ENCODE measurements around the gene MID2.
"Not testable (repeated sequence)": the region's sequence is repeated elsewhere in the genome, so short reads cannot be mapped to it uniquely, and the experiment has no call there.

MID2 gene

DNA sequence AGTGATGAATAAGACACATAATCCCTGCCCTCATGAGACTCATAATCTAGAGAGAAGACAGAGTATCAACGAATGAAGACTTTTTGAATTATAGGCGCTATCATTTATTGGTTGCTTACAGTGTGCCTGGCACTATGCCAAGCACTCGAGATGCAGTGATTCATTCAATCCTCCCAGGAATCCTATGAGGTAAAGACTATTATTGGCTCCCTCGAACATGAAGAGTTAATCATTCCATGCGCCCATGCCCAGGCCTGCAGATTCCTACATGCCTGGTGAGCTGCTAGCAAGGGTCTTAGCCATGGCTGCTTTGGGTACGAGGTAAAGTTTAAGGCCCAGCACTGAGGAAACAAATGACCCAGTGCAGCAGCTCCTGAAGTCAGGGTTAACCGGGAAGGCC is 109.5 kb downstream of the MID2 start:
- ATAC-seq (ENCODE audit: low read depth) (peak; percentile 84), DNase-seq (ENCODE audit: low spot score) (peak; percentile 69)
- TF ChIP-seq, protein P1, sequence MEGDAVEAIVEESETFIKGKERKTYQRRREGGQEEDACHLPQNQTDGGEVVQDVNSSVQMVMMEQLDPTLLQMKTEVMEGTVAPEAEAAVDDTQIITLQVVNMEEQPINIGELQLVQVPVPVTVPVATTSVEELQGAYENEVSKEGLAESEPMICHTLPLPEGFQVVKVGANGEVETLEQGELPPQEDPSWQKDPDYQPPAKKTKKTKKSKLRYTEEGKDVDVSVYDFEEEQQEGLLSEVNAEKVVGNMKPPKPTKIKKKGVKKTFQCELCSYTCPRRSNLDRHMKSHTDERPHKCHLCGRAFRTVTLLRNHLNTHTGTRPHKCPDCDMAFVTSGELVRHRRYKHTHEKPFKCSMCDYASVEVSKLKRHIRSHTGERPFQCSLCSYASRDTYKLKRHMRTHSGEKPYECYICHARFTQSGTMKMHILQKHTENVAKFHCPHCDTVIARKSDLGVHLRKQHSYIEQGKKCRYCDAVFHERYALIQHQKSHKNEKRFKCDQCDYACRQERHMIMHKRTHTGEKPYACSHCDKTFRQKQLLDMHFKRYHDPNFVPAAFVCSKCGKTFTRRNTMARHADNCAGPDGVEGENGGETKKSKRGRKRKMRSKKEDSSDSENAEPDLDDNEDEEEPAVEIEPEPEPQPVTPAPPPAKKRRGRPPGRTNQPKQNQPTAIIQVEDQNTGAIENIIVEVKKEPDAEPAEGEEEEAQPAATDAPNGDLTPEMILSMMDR (IDR thresholded peaks at IDR 0.05; ENCODE audit: poor library complexity, severe bottlenecking): no peak
- Histone ChIP-seq H3K9me3 (ENCODE audit: severe bottlenecking) (no peaks in the 10 kb centered on the region), H3K27ac (ENCODE audit: poor library complexity, severe bottlenecking) (peak overlapping the region; percentile 87), H3K4me3 (ENCODE audit: severe bottlenecking) (peak overlapping the region; percentile 44), H3K27me3 (ENCODE audit: insufficient read depth, poor library complexity, severe bottlenecking) (no peaks in the 10 kb centered on the region), H3K4me1 (ENCODE audit: insufficient read depth, poor library complexity, severe bottlenecking) (peaks cover 4% of the 10 kb centered on the region), H3K36me3 (ENCODE audit: low read depth) (peaks cover 25% of the 10 kb centered on the region)

DNA sequence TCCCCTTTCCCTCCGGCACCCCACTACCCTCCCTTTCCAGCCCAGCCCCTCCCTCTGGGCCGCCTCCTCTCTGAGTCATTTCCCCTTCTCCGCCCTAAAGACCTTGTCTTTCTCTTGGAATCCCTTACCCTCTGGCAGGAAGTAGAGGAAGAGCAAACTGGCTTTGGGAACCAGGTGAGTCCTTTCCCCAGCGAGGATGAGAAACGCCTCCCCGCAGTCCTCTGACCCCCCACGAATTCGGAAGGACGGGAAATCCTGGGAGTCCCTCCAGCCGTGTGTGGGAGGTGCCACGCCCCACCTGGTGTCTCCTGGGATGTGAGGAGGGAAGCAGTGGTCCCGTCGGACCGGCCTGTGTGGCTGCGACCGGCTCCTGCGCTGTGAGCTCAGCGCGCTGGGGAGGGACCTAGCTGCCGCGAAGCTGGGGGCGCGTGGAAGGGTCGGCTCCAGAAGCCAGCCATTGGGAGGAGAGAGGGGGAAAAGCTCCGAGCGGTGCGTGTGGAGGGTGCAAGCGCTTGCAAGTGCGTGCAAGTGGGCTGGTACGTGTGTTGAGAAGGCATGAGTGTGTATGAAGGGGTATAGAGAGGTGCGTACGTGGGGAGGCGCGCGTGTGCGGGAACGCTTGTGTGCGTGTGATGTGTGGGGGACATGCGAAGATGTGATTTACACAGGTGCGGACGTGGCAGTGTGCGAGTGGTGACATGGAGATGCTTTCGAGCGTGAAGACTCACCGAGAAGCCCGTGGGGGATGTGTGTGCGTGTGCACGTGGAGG is 110.2 kb downstream of the MID2 start:
- ATAC-seq (ENCODE audit: low read depth) (peak; percentile 86), DNase-seq (ENCODE audit: low spot score) (no peak)
- Histone ChIP-seq H3K36me3 (ENCODE audit: low read depth) (peaks cover 28% of the 10 kb centered on the region), H3K4me3 (ENCODE audit: severe bottlenecking) (peak overlapping the region; percentile 44), H3K4me1 (ENCODE audit: insufficient read depth, poor library complexity, severe bottlenecking) (peaks cover 4% of the 10 kb centered on the region), H3K27me3 (ENCODE audit: insufficient read depth, poor library complexity, severe bottlenecking) (no peaks in the 10 kb centered on the region), H3K27ac (ENCODE audit: poor library complexity, severe bottlenecking) (peak overlapping the region; percentile 87), H3K9me3 (ENCODE audit: severe bottlenecking) (no peaks in the 10 kb centered on the region)
- TF ChIP-seq, protein P1 (IDR thresholded peaks at IDR 0.05; ENCODE audit: poor library complexity, severe bottlenecking): no peak

DNA sequence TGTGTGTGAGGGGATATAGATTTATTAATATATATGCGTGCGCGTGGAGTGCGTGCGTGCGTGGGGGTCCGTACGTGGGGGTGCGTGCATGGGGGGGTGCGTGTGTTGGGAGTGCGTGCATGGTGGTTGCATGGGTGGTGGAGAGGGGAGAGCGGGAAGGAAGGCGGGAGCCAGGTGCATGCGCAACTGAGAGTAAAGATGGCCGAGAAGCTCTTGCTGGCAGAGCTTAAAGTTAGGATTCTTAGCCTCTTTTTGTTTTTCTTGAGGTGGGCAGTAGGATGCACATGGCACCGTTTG is 110.7 kb downstream of the MID2 start:
- H3K9me3 ChIP-seq (ENCODE audit: severe bottlenecking): no peaks in the 10 kb centered on the region
- peaks cover 4% of the 10 kb centered on the region for H3K4me1 ChIP-seq (ENCODE audit: insufficient read depth, poor library complexity, severe bottlenecking)
- TF ChIP-seq, protein P1 (IDR thresholded peaks at IDR 0.05; ENCODE audit: poor library complexity, severe bottlenecking): no peak
- DNase-seq (ENCODE audit: low spot score): no peak
- H3K27ac ChIP-seq (ENCODE audit: poor library complexity, severe bottlenecking): peak overlapping the region; percentile 87
- H3K4me3 ChIP-seq (ENCODE audit: severe bottlenecking): peak overlapping the region; percentile 44
- ATAC-seq (ENCODE audit: low read depth): no peak
- H3K36me3 ChIP-seq (ENCODE audit: low read depth): peaks cover 28% of the 10 kb centered on the region
- H3K27me3 ChIP-seq (ENCODE audit: insufficient read depth, poor library complexity, severe bottlenecking): no peaks in the 10 kb centered on the region

DNA sequence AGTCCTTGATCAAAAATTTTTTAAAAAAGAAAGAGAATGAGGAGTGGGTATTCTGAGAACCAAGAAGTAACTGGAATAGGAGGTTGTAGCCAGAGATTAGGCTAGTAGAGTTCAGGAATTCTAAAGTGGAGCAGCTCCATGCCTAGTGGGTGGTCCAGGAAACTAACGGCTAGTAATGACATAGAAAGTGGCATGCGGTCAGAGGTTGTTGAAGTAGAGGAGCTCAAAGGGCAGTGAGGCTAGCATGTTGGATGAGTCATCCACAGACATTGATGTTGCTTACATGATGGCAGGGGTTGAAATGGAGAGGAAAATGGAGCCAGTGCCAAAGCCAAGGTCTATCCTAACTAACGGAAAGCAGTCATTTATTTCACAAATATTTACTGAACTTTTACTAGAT is 114.4 kb downstream of the MID2 start:
- H3K27ac ChIP-seq (ENCODE audit: poor library complexity, severe bottlenecking): no peak overlapping the region
- no peaks in the 10 kb centered on the region for H3K27me3 ChIP-seq (ENCODE audit: insufficient read depth, poor library complexity, severe bottlenecking)
- peaks cover under 1% of the 10 kb centered on the region for H3K4me1 ChIP-seq (ENCODE audit: insufficient read depth, poor library complexity, severe bottlenecking)
- H3K9me3 ChIP-seq (ENCODE audit: severe bottlenecking): no peaks in the 10 kb centered on the region
- no peak overlapping the region for H3K4me3 ChIP-seq (ENCODE audit: severe bottlenecking)
- DNase-seq (ENCODE audit: low spot score) (no peak), ATAC-seq (ENCODE audit: low read depth) (no peak)
- H3K36me3 ChIP-seq (ENCODE audit: low read depth): peaks cover 44% of the 10 kb centered on the region
- TF ChIP-seq, protein P1 (IDR thresholded peaks at IDR 0.05; ENCODE audit: poor library complexity, severe bottlenecking): no peak

DNA sequence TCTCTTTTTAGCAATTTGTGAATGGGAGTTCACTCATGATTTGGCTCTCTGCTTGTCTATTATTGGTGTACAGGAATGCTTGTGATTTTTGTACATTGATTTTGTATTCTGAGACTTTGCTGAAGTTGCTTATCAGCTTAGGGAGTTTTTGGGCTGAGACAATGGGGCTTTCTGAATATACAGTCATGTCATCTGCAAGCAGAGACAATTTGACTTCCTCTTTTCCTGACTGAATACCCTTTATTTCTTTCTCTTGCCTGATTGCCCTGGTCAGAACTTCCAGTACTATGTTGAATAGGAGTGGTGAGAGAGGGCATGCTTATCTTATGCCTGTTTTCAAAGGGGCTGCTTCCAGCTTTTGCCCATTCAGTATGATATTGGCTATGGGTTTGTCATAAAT is 129.7 kb downstream of the MID2 start:
- not testable (repeated sequence) for H3K36me3 ChIP-seq (ENCODE audit: low read depth); H3K27ac ChIP-seq (ENCODE audit: poor library complexity, severe bottlenecking); H3K4me3 ChIP-seq (ENCODE audit: severe bottlenecking); H3K4me1 ChIP-seq (ENCODE audit: insufficient read depth, poor library complexity, severe bottlenecking); ATAC-seq (ENCODE audit: low read depth); DNase-seq (ENCODE audit: low spot score); H3K9me3 ChIP-seq (ENCODE audit: severe bottlenecking); H3K27me3 ChIP-seq (ENCODE audit: insufficient read depth, poor library complexity, severe bottlenecking)
